CD4-positive, alpha-beta T cell treated with Interleukin-4 for 4 hours (primary cell): Measurements from ENCODE around the gene KRT34.

Source experiments
- DNase-seq: peaks from one replicate; pipeline ENCODE4 v3.0.0-alpha.2; 2020

The KRT34 gene

GRCh38 chr17:41328207-41328606 lies 53.9 kb downstream of the KRT34 start:
- no peak for DNase-seq
